ENCODE data around the gene FAM13B.

FAM13B gene

GRCh38 chr5:137894586-137894985 lies 138.3 kb downstream of the FAM13B start:
- DNase-seq (ENCODE audit: low spot score): no peak
- Histone ChIP-seq H3K4me3 (no peak overlapping the region), H3K27ac (no peak overlapping the region)
- no peak for TF ChIP-seq CTCF (IDR thresholded peaks at IDR 0.05)

- DNase-seq (ENCODE audit: low spot score): no peak
- no peak for TF ChIP-seq CTCF (IDR thresholded peaks at IDR 0.05)
- H3K4me3 ChIP-seq: no peak overlapping the region
- H3K27ac ChIP-seq: no peak overlapping the region
These were observed 141.0 kb downstream of the FAM13B start for GRCh38 chr5:137891849-137892248.

GRCh38 chr5:137890845-137891244 lies 142.0 kb downstream of the FAM13B start:
- DNase-seq (ENCODE audit: low spot score): no peak
- Histone ChIP-seq H3K27ac (no peak overlapping the region), H3K4me3 (no peak overlapping the region)
- no peak for TF ChIP-seq CTCF (IDR thresholded peaks at IDR 0.05)

- DNase-seq (ENCODE audit: low spot score): peak; percentile 85
- Histone ChIP-seq H3K4me3 (peak within 1 kb of the TSS; percentile 74), H3K27ac (peak within 1 kb of the TSS; percentile 84 to 92)
- no peak for TF ChIP-seq CTCF (IDR thresholded peaks at IDR 0.05)
These were observed 143.8 kb downstream of the FAM13B start, which contains the start of gene PKD2L2 for GRCh38 chr5:137888863-137889759. Gene PKD2L2, plus strand, starts transcription at chr5:137889457. Its CDS starts 35 bp downstream, at chr5:137889492.

- no peak for DNase-seq (ENCODE audit: low spot score)
- Histone ChIP-seq H3K27ac (peak overlapping the region; percentile 84 to 92), H3K4me3 (peak overlapping the region; percentile 74)
- no peak for TF ChIP-seq CTCF (IDR thresholded peaks at IDR 0.05)
These were observed 144.4 kb downstream of the FAM13B start for GRCh38 chr5:137888466-137888862.

Data from coronary artery (tissue), 2 donors.